SK-N-SH (cell line): ENCODE results near the gene RPP25.

Experiments used
- CTCF ChIP-seq: fragments of 200-600 bp; sonication (generic); IDR thresholded peaks from 2 replicates; pipeline ENCODE4 v1.6.1; 2017; ENCODE audit warnings: antibody characterized with exemption, mild to moderate bottlenecking, moderate library complexity
- JUND ChIP-seq: IDR thresholded peaks from 2 replicates; pipeline ENCODE4 v1.4.0; 2012
- POLR2AphosphoS5 ChIP-seq: IDR thresholded peaks from 2 replicates; pipeline ENCODE4 v1.6.1; 2012; ENCODE audit warnings: low read depth, low read length
- TAF1 ChIP-seq: IDR thresholded peaks from 2 replicates; pipeline ENCODE4 v1.6.1; 2012; ENCODE audit warnings: low read depth, mild to moderate bottlenecking, low read length, moderate library complexity, borderline replicate concordance

GRCh38 chr15:74950078-74950908 lies 6.3 kb downstream of the RPP25 start:
- peak; percentile 98 for TF ChIP-seq CTCF
- TF ChIP-seq JUND, result no peak
- TF ChIP-seq TAF1, result no peak
- no peak for TF ChIP-seq POLR2AphosphoS5
